Adrenal gland (tissue), 12 donors: ENCODE data around the gene TANC1. TPM values are rescaled to one million over a fixed set of nuclear protein-coding genes. Genes with fewer than 3 reads are reported as not detected.

Experiments used
- DNase-seq, 7 donors: peaks; one replicate each; pipeline ENCODE4 v3.0.0-alpha.2; 2019 to 2020
- H3K27ac ChIP-seq, 5 donors: fragments of 200-600 bp; sonication (generic) in 4 of 5; 1 replicate in 3 of 5; 2 replicates in 2 of 5; pipeline versions ENCODE4 v1.5.1 to v1.8.0; 2016 to 2020; ENCODE audit warnings: mild to moderate bottlenecking in 1 of 5
- H3K27me3 ChIP-seq: fragments of 200-600 bp; 2 replicates; pipeline ENCODE4 v1.8.0; 2021
- H3K36me3 ChIP-seq, 2 donors: fragments of 200-600 bp; replicated peaks in 1 of 2; 1 replicate in 1 of 2; 2 replicates in 1 of 2; pipeline versions ENCODE4 v1.5.1 to v1.8.0; 2018 to 2022
- H3K4me1 ChIP-seq, 2 donors: fragments of 200-600 bp; replicated peaks in 1 of 2; 1 replicate in 1 of 2; 2 replicates in 1 of 2; pipeline versions ENCODE4 v1.5.1 to v1.8.0; 2018 to 2021
- H3K4me3 ChIP-seq, 4 donors: fragments of 200-600 bp; sonication (generic) in 3 of 4; one replicate each; pipeline ENCODE4 v1.5.1; 2016 to 2018
- H3K9me3 ChIP-seq, 3 donors: fragments of 200-600 bp; sonication (generic) in 1 of 3; replicated peaks in 1 of 3; 1 replicate in 2 of 3; 2 replicates in 1 of 3; pipeline versions ENCODE4 v1.5.1 to v1.8.0; 2016 to 2021
- POLR2A ChIP-seq, 2 donors: fragments of 450-650 bp; IDR thresholded peaks; one replicate each; pipeline ENCODE4 v1.6.1; 2017; ENCODE audit warnings: antibody characterized with exemption in 2 of 2, mild to moderate bottlenecking in 2 of 2, moderate library complexity in 1 of 2
- WGBS, 4 donors: extraction: QIAGEN DNeasy Blood & Tissue Kit in 2 of 4; methylation state at CpG; one replicate each; pipeline versions ENCODE4 v1.1.5 to v1.1.7; 2013 to 2017; 5-methylcytosine and 5-hydroxymethylcytosine counted together
- intact Hi-C, 2 donors: fragments of 100-400 bp; cut with DNase I; formaldehyde crosslinking; loops; one replicate each; pipeline versions ENCODE4 v1.14.1 to v1.15.0; 2022 to 2023
- polyA plus RNA-seq, 3 donors: library from polyadenylated mRNA; stranded (reverse); fragments of 200-250 nt in 2 of 3; fragments of 350-450 nt in 1 of 3; fragmentation: Illumina TruSeq in 1 of 3; extraction: RNeasy Lipid Tissue Mini Kit (QIAGEN cat#74804) in 1 of 3; gene quantifications; one replicate each; pipeline ENCODE4 v1.2.3, GENCODE V29; 2013 to 2014
- total RNA-seq, 9 donors: library from RNA; depleted of rRNA in 4 of 9; stranded (reverse); fragments of >200 nt in 4 of 9; fragments of 120-200 nt in 1 of 9; fragmentation: NEBNext Ultra II Directional in 1 of 9; extraction: Animal tissue kit (Norgen Biotek cat#: 25700) in 1 of 9; gene quantifications; one replicate each; pipeline versions ENCODE4 v1.1.0 to v1.2.4, GENCODE V29; 2013 to 2023
- TF ChIP-seq, protein P1 (sequence below), 6 experiments: fragments of 450-650 bp in 4 of 6; fragments of 200-600 bp in 2 of 6; sonication (generic) in 1 of 6; IDR thresholded peaks; 1 replicate in 5 of 6; 2 replicates in 1 of 6; pipeline versions ENCODE4 v1.5.1 to v1.8.0; 2016 to 2021; ENCODE audit warnings: antibody characterized with exemption in 6 of 6, mild to moderate bottlenecking in 2 of 6, moderate library complexity in 1 of 6
- donor health status: healthy with polysubstance abuse.
- donor health status: Bipolar disorder and iron deficiency.
- donor health status: DM: yes; HTN: yes; CAD: no.
- donor health status: DM: no; HTN: no; CAD: no.
- donor health status: DM: no; HTN: no; CAD: no.
- donor health status: DM: yes; HTN: yes; CAD: no.

Gene TANC1
- total and polyA plus RNA-seq, 12 donors: 14.1 to 53.3 (median 24.8) TPM

DNA sequence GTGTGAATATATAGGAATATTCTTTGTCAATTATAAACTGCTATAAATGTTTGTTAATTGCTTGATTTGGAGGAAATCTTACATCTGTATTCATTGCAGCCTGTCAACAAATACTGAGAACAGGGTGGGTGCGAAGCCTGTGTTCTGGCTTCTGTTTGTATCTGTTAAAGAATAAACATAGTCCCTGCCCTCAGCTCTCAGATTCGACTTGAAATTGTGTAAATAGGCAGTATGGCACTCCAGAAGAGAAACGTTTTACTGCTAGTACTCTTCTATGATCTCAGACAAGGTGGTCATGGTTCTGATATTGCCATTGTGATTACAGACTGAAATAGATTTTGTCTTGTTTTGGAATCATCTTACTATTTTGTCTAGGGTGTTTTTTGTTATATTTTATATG, 92.1 kb downstream of the TANC1 start:
- no peaks in the 10 kb centered on the region for H3K9me3 ChIP-seq
- H3K36me3 ChIP-seq: no peaks in the 10 kb centered on the region
- H3K27ac ChIP-seq: no peak overlapping the region
- H3K27me3 ChIP-seq: no peaks in the 10 kb centered on the region
- intact Hi-C loops: no loop called here
- peaks cover 12 to 13% of the 10 kb centered on the region in 2 donors for H3K4me1 ChIP-seq
- no peak overlapping the region for H3K4me3 ChIP-seq
- TF ChIP-seq POLR2A (IDR thresholded peaks at IDR 0.05): no peak
- TF ChIP-seq, protein P1, sequence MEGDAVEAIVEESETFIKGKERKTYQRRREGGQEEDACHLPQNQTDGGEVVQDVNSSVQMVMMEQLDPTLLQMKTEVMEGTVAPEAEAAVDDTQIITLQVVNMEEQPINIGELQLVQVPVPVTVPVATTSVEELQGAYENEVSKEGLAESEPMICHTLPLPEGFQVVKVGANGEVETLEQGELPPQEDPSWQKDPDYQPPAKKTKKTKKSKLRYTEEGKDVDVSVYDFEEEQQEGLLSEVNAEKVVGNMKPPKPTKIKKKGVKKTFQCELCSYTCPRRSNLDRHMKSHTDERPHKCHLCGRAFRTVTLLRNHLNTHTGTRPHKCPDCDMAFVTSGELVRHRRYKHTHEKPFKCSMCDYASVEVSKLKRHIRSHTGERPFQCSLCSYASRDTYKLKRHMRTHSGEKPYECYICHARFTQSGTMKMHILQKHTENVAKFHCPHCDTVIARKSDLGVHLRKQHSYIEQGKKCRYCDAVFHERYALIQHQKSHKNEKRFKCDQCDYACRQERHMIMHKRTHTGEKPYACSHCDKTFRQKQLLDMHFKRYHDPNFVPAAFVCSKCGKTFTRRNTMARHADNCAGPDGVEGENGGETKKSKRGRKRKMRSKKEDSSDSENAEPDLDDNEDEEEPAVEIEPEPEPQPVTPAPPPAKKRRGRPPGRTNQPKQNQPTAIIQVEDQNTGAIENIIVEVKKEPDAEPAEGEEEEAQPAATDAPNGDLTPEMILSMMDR (IDR thresholded peaks at IDR 0.05): no peak
- WGBS, 4 donors: 70 to 84% (median 75%) methylated on average over 3 of the region's 3 CpGs
- no peak for DNase-seq

DNA sequence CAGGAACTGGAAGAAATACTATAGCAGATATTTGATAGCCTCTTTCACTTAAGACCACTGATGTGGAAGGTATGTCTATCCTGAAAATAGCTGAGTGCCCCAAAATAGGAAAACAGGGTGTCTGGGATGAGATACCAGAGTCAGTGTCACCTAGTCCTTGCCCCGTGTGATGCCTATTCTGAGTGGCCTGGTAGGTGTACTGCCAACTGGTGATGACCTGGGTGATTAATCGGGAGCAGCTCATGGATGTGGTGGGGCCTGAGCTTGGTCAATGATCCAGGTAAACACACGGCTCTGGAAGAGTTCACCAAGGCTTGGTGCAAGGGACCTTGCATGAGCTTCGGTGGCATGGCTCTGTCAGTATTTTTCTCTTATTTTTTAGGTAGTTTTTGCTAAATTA, 95.2 kb downstream of the TANC1 start:
- H3K36me3 ChIP-seq: no peaks in the 10 kb centered on the region
- DNase-seq: no peak
- H3K4me3 ChIP-seq: no peak overlapping the region
- no peak overlapping the region for H3K27ac ChIP-seq
- peaks cover 12 to 13% of the 10 kb centered on the region in 2 donors for H3K4me1 ChIP-seq
- H3K27me3 ChIP-seq: no peaks in the 10 kb centered on the region
- intact Hi-C loops: no loop called here
- WGBS, 4 donors: 90 to 94% (median 90%) methylated on average over 4 of the region's 4 CpGs
- no peaks in the 10 kb centered on the region for H3K9me3 ChIP-seq
- TF ChIP-seq, protein P1 (IDR thresholded peaks at IDR 0.05): no peak
- no peak for TF ChIP-seq POLR2A (IDR thresholded peaks at IDR 0.05)

DNA sequence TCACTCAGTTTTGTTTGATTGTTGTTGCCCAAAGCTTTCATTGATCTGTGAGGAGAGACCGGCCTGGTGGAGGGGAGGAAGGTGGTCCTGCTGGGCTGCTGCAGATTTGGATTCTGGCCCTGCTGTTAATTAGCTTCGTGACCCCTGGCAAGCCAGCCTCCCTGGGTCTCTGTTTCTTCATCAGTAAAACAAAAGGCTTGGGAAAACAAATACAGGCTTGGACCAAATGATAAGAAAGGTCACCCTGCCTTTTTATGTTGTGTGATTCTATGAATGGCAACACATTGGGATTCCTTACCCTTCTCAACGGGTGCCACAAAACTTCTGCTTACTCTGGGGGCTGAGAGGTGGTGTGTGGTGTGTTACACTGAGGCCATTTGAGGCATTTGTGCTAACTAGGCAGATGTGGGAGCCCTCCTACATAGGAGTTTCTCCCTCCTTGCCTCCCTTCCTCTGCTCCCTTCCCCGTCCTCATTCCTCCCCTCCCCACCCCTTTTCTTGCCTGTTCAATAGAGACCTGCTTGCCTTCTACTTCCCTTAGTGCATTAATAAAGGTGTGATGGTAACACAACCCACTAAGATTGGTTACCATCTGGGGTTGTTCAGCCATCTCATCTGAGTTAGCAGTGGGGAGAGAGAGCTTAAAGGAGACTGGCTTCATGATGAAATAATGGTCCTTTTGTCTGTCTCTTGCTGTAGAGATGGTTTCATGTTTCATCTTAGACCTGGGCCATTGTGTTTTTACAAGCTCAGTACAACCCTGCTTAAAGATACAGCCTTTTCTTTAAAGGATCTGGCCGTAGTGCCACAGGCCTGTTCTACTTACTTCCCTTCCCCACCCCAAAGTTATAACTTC, 96.2 kb downstream of the TANC1 start:
- no peak overlapping the region for H3K27ac ChIP-seq

DNA sequence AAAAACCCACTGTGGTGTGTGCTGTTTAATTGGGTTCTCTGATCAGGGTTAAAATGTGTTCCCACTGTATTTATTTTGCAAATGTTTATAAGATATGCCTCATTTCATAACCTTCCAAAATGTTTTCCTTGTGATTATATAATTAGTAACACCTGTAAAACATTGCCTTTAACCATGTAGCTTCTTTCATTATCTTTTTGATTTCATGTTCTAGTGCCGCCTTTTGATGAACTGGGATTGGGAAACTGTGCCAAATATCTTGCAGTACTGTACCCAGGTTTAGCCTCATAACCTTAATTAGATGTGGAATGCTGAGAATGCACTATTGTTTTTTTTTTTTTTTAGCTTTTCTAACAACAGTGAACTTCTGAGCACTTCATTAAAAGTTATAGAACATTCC, 96.9 kb downstream of the TANC1 start:
- 74 to 89% (median 82%) methylated on average over 1 of the region's 1 CpG for WGBS, 4 donors
- DNase-seq: no peak
- intact Hi-C loops: no loop called here
- Histone ChIP-seq H3K4me1 (peaks cover 22 to 26% of the 10 kb centered on the region in 2 donors), H3K27me3 (no peaks in the 10 kb centered on the region), H3K27ac (no peak overlapping the region), H3K9me3 (no peaks in the 10 kb centered on the region), H3K36me3 (no peaks in the 10 kb centered on the region), H3K4me3 (no peak overlapping the region)
- TF ChIP-seq, protein P1 (IDR thresholded peaks at IDR 0.05): no peak
- TF ChIP-seq POLR2A (IDR thresholded peaks at IDR 0.05): no peak

More for the DNA sequence above, 96.2 kb downstream of the TANC1 start:
- intact Hi-C loops: no loop called here
- Histone ChIP-seq H3K27me3 (no peaks in the 10 kb centered on the region), H3K36me3 (no peaks in the 10 kb centered on the region), H3K9me3 (no peaks in the 10 kb centered on the region), H3K4me3 (no peak overlapping the region), H3K4me1 (peaks cover 18 to 21% of the 10 kb centered on the region in 2 donors)
- no peak for DNase-seq
- TF ChIP-seq POLR2A (IDR thresholded peaks at IDR 0.05): no peak
- TF ChIP-seq, protein P1 (IDR thresholded peaks at IDR 0.05): no peak
- 72 to 83% (median 78%) methylated on average over 4 to 5 of the region's 5 CpGs for WGBS, 4 donors
